ENCODE data around the gene BBS9. TPM values are rescaled to one million over a fixed set of nuclear protein-coding genes. Genes with fewer than 3 reads are reported as not detected.
A peak's percentile ranks its signal among the peaks of the same experiment; 100 is the strongest.

Gene BBS9
- total RNA-seq, 2 donors from 2014 or later: 14.2 to 23.6 TPM

- H3K4me1 ChIP-seq: no peaks in the 10 kb centered on the region
- ATAC-seq (no peak), DNase-seq (no peak)
- no peaks in the 10 kb centered on the region for H3K9me3 ChIP-seq
- H3K27ac ChIP-seq: no peak overlapping the region
- intact Hi-C loops (cut with DNase I): no loop called here
- no peaks in the 10 kb centered on the region for H3K27me3 ChIP-seq
- 83 to 87% methylated on average over 7 of the region's 7 CpGs for WGBS, 2 donors
- H3K36me3 ChIP-seq (replicated peaks in 1 of 2; ENCODE audit: insufficient read depth in 1 of 2, low read depth in 2 of 2): no peaks in the 10 kb centered on the region
- no peak overlapping the region for H3K4me3 ChIP-seq
- TF ChIP-seq CTCF (IDR thresholded peaks at IDR 0.05) (no peak), POLR2A (IDR thresholded peaks at IDR 0.05) (no peak)
These were observed 520.4 kb downstream of the BBS9 start for GRCh38 chr7:33649476-33650441.

- H3K4me1 ChIP-seq: no peaks in the 10 kb centered on the region
- no peak for ATAC-seq
- no peaks in the 10 kb centered on the region for H3K27me3 ChIP-seq
- WGBS, 2 donors: 81 to 88% methylated on average over 3 of the region's 3 CpGs
- no peaks in the 10 kb centered on the region for H3K9me3 ChIP-seq
- no peak for DNase-seq
- no peaks in the 10 kb centered on the region for H3K36me3 ChIP-seq (replicated peaks in 1 of 2; ENCODE audit: insufficient read depth in 1 of 2, low read depth in 2 of 2)
- H3K27ac ChIP-seq: no peak overlapping the region
- no peak overlapping the region for H3K4me3 ChIP-seq
- TF ChIP-seq CTCF (IDR thresholded peaks at IDR 0.05): no peak
- no peak for TF ChIP-seq POLR2A (IDR thresholded peaks at IDR 0.05)
- intact Hi-C loops (cut with DNase I): no loop called here
These were observed 521.5 kb downstream of the BBS9 start for GRCh38 chr7:33650828-33651227.

- ATAC-seq: no peak
- WGBS, 2 donors: 51 to 65% methylated on average over 3 of the region's 3 CpGs
- no peaks in the 10 kb centered on the region for H3K9me3 ChIP-seq
- H3K4me1 ChIP-seq: no peaks in the 10 kb centered on the region
- no peak overlapping the region for H3K27ac ChIP-seq
- DNase-seq: no peak
- H3K4me3 ChIP-seq: no peak overlapping the region
- TF ChIP-seq CTCF (IDR thresholded peaks at IDR 0.05) (no peak), POLR2A (IDR thresholded peaks at IDR 0.05) (no peak)
- H3K36me3 ChIP-seq (replicated peaks in 1 of 2; ENCODE audit: insufficient read depth in 1 of 2, low read depth in 2 of 2): no peaks in the 10 kb centered on the region
- no peaks in the 10 kb centered on the region for H3K27me3 ChIP-seq
- intact Hi-C loops (cut with DNase I): no loop called here
These were observed 522.7 kb downstream of the BBS9 start for GRCh38 chr7:33651998-33652515.

- WGBS, 2 donors: 86 to 89% methylated on average over 5 of the region's 5 CpGs
- intact Hi-C loops (cut with DNase I): no loop called here
- no peak for ATAC-seq
These were observed 525.3 kb downstream of the BBS9 start for GRCh38 chr7:33654676-33655075.

More at GRCh38 chr7:33654676-33655075, 525.3 kb downstream of the BBS9 start:
- no peaks in the 10 kb centered on the region for H3K9me3 ChIP-seq
- TF ChIP-seq CTCF (IDR thresholded peaks at IDR 0.05) (no peak), POLR2A (IDR thresholded peaks at IDR 0.05) (no peak)
- no peaks in the 10 kb centered on the region for H3K36me3 ChIP-seq (replicated peaks in 1 of 2; ENCODE audit: insufficient read depth in 1 of 2, low read depth in 2 of 2)
- H3K27ac ChIP-seq: no peak overlapping the region
- no peaks in the 10 kb centered on the region for H3K4me1 ChIP-seq
- no peak overlapping the region for H3K4me3 ChIP-seq
- H3K27me3 ChIP-seq: no peaks in the 10 kb centered on the region
- DNase-seq: no peak

Small RNA genes within 50 kb of the gene (small RNA-seq; reads per million reads assigned to genes)
- gene AC007312.1: not detected
- not detected for gene AC074338.1
- gene RNA5SP229: 1.6 reads per million, percentile 62 among the genes with 10 or more reads in this experiment

Other genes starting within 250 kb of the BBS9 start
- 10 to 100 TPM; 13.5 to 14.8 TPM for gene KBTBD2, start 237.8 kb upstream of the BBS9 start, total RNA-seq
- 100 to 1,000 TPM in 1 of 2 donors, 10 to 100 TPM in 1; 70.8 to 253 TPM for gene FKBP9, start 172.1 kb upstream of the BBS9 start, total RNA-seq
- gene NT5C3A, start 66.8 kb upstream of the BBS9 start, total RNA-seq: 10 to 100 TPM; 20.4 to 26.5 TPM
- 1 to 10 TPM; 5.2 to 9.6 TPM for gene RP9, start 20.2 kb upstream of the BBS9 start, total RNA-seq